H9 (cell line): ENCODE measurements around the gene POR. TPM values are rescaled to one million over a fixed set of nuclear protein-coding genes. Genes with fewer than 3 reads are reported as not detected.
A peak's percentile ranks its signal among the peaks of the same experiment; 100 is the strongest.
"Not testable (repeated sequence)": the region's sequence is repeated elsewhere in the genome, so short reads cannot be mapped to it uniquely, and the experiment has no call there.

Experiments
- DNase-seq: peaks from one replicate; pipeline ENCODE4 v3.0.0-alpha.2; 2017
- H2AFZ ChIP-seq: one replicate; pipeline ENCODE4 v1.6.1; 2013; ENCODE audit warnings: mild to moderate bottlenecking, low read length, control low read depth, moderate library complexity
- H2AK5ac ChIP-seq: 2 replicates; pipeline ENCODE4 v1.6.1; 2013; ENCODE audit warnings: low read length, control low read depth, mixed read lengths; ENCODE audit not compliant: insufficient read length
- H2BK120ac ChIP-seq: one replicate; pipeline ENCODE4 v1.6.1; 2013; ENCODE audit warnings: low read depth, mild to moderate bottlenecking, low read length, control low read depth, inconsistent platforms; ENCODE audit not compliant: poor library complexity, severe bottlenecking
- H2BK12ac ChIP-seq: 2 replicates; pipeline ENCODE4 v1.6.1; 2013; ENCODE audit warnings: low read length, control low read depth, mixed read lengths, low read depth; ENCODE audit not compliant: insufficient read length
- H2BK15ac ChIP-seq: 2 replicates; pipeline ENCODE4 v1.6.1; 2013; ENCODE audit warnings: low read depth, low read length, control low read depth
- H2BK20ac ChIP-seq: one replicate; pipeline ENCODE4 v1.6.1; 2013; ENCODE audit warnings: low read depth, mild to moderate bottlenecking, low read length, control low read depth, inconsistent platforms; ENCODE audit not compliant: poor library complexity, severe bottlenecking
- H2BK5ac ChIP-seq: 2 replicates; pipeline ENCODE4 v1.6.1; 2013; ENCODE audit warnings: low read length, control low read depth, mixed read lengths; ENCODE audit not compliant: insufficient read length
- H3K14ac ChIP-seq: 2 replicates; pipeline ENCODE4 v1.6.1; 2013; ENCODE audit warnings: low read length, control low read depth; ENCODE audit not compliant: insufficient read depth
- H3K18ac ChIP-seq: 2 replicates; pipeline ENCODE4 v1.6.1; 2013; ENCODE audit warnings: low read depth, mild to moderate bottlenecking, mixed read lengths, low read length, control low read depth; ENCODE audit not compliant: insufficient read length
- H3K23ac ChIP-seq: 2 replicates; pipeline ENCODE4 v1.6.1; 2013; ENCODE audit warnings: low read length, control low read depth, mixed read lengths, low read depth; ENCODE audit not compliant: insufficient read length
- H3K23me2 ChIP-seq: 2 replicates; pipeline ENCODE4 v1.6.1; 2013; ENCODE audit warnings: low read depth, mild to moderate bottlenecking, mixed read lengths, low read length, control low read depth; ENCODE audit not compliant: insufficient read length, poor library complexity, severe bottlenecking
- H3K27ac ChIP-seq: 2 replicates; pipeline ENCODE4 v1.5.1; 2013; ENCODE audit warnings: low read length, control low read depth, mixed read lengths, low read depth; ENCODE audit not compliant: insufficient read length
- H3K27me3 ChIP-seq: 2 replicates; pipeline ENCODE4 v1.6.1; 2013; ENCODE audit warnings: low read length, control low read depth, inconsistent platforms; ENCODE audit not compliant: insufficient read depth
- H3K4ac ChIP-seq: 2 replicates; pipeline ENCODE4 v1.6.1; 2013; ENCODE audit warnings: low read depth, mild to moderate bottlenecking, control low read depth, inconsistent platforms, low read length, moderate library complexity
- H3K4me1 ChIP-seq: 2 replicates; pipeline ENCODE4 v1.6.1; 2013; ENCODE audit warnings: low read length, control low read depth, inconsistent platforms; ENCODE audit not compliant: insufficient read depth
- H3K4me2 ChIP-seq: 2 replicates; pipeline ENCODE4 v1.6.1; 2013; ENCODE audit warnings: low read length, control low read depth, mixed read lengths; ENCODE audit not compliant: insufficient read length, insufficient read depth
- H3K56ac ChIP-seq: 2 replicates; pipeline ENCODE4 v1.6.1; 2013; ENCODE audit warnings: low read depth, mild to moderate bottlenecking, mixed read lengths, low read length, control low read depth; ENCODE audit not compliant: insufficient read length
- H3K79me1 ChIP-seq: 2 replicates; pipeline ENCODE4 v1.6.1; 2013; ENCODE audit warnings: low read depth, mild to moderate bottlenecking, moderate library complexity, low read length, control low read depth, inconsistent platforms; ENCODE audit not compliant: insufficient read depth, poor library complexity, severe bottlenecking
- H3K79me2 ChIP-seq: 2 replicates; pipeline ENCODE4 v1.6.1; 2013; ENCODE audit warnings: low read length, control low read depth, inconsistent platforms; ENCODE audit not compliant: insufficient read depth
- H3K9ac ChIP-seq: 2 replicates; pipeline ENCODE4 v1.6.1; 2013; ENCODE audit warnings: low read length, control low read depth, mixed read lengths; ENCODE audit not compliant: insufficient read length; ENCODE audit errors: extremely low read depth
- H3K9me3 ChIP-seq: one replicate; pipeline ENCODE4 v1.6.1; 2013; ENCODE audit warnings: low read depth, low read length, inconsistent platforms; ENCODE audit not compliant: control insufficient read depth
- H3T11ph ChIP-seq: one replicate; pipeline ENCODE4 v1.6.1; 2013; ENCODE audit warnings: mild to moderate bottlenecking, low read length, control low read depth, inconsistent platforms
- H4K20me1 ChIP-seq: one replicate; pipeline ENCODE4 v1.6.1; 2013; ENCODE audit not compliant: control insufficient read depth, insufficient read length, insufficient read depth
- H4K5ac ChIP-seq: 2 replicates; pipeline ENCODE4 v1.6.1; 2013; ENCODE audit warnings: low read depth, mild to moderate bottlenecking, mixed read lengths, low read length, control low read depth; ENCODE audit not compliant: insufficient read length
- H4K8ac ChIP-seq: replicated peaks from 2 replicates; pipeline ENCODE4 v1.6.1; 2013; ENCODE audit warnings: low read length, control low read depth, mixed read lengths, low read depth; ENCODE audit not compliant: insufficient read length
- H4K91ac ChIP-seq: 2 replicates; pipeline ENCODE4 v1.6.1; 2013; ENCODE audit warnings: low read depth, mild to moderate bottlenecking, moderate library complexity, mixed read lengths, low read length, control low read depth; ENCODE audit not compliant: insufficient read length
- H3K27ac Mint-ChIP-seq, 3 experiments: 2 replicates in 2 of 3; 3 replicates in 1 of 3; pipeline ENCODE4 v1.8.0; 2020 to 2021; ENCODE audit warnings: mixed read lengths in 3 of 3, mild to moderate bottlenecking in 1 of 3, moderate library complexity in 1 of 3
- H3K27me3 Mint-ChIP-seq: 2 replicates; pipeline ENCODE4 v1.8.0; 2021; ENCODE audit warnings: low read depth, mild to moderate bottlenecking, moderate library complexity, mixed read lengths
- H3K36me3 Mint-ChIP-seq, 3 experiments: 2 replicates in 2 of 3; 3 replicates in 1 of 3; pipeline ENCODE4 v1.8.0; 2020 to 2021; ENCODE audit warnings: low read depth in 3 of 3, mixed read lengths in 3 of 3; ENCODE audit not compliant: insufficient read depth in 1 of 3
- H3K4me1 Mint-ChIP-seq, 2 experiments: 2 replicates each; pipeline ENCODE4 v1.8.0; 2020; ENCODE audit warnings: mixed read lengths in 2 of 2
- H3K4me3 Mint-ChIP-seq, 2 experiments: 2 replicates in 1 of 2; 3 replicates in 1 of 2; pipeline ENCODE4 v1.8.0; 2020 to 2021; ENCODE audit warnings: mild to moderate bottlenecking in 2 of 2, mixed read lengths in 2 of 2, moderate library complexity in 1 of 2
- H3K9me3 Mint-ChIP-seq, 2 experiments: 2 replicates in 1 of 2; 3 replicates in 1 of 2; pipeline ENCODE4 v1.8.0; 2020; ENCODE audit warnings: mild to moderate bottlenecking in 2 of 2, mixed read lengths in 2 of 2, moderate library complexity in 1 of 2
- WGBS: extraction: QIAGEN DNeasy Blood & Tissue Kit; methylation state at CpG from one replicate; pipeline ENCODE4 v1.1.7; 2013; ENCODE audit warnings: missing lambda C conversion rate, low lambda C conversion rate, mixed read lengths; ENCODE audit not compliant: insufficient read length; ENCODE audit errors: extremely low coverage; 5-methylcytosine and 5-hydroxymethylcytosine counted together
- total RNA-seq: library from RNA; stranded (reverse); gene quantifications from 2 replicates; pipeline ENCODE4 v1.2.1, GENCODE V29; 2021
- TF ChIP-seq, protein P1 (sequence below): fragments of 200-600 bp; sonication (generic); conservative IDR thresholded peaks from 3 replicates; pipeline ENCODE4 v1.8.0; 2021; ENCODE audit warnings: antibody characterized with exemption, mild to moderate bottlenecking

Gene POR
- total RNA-seq, 1 experiment from 2014 or later = 128 TPM

DNA sequence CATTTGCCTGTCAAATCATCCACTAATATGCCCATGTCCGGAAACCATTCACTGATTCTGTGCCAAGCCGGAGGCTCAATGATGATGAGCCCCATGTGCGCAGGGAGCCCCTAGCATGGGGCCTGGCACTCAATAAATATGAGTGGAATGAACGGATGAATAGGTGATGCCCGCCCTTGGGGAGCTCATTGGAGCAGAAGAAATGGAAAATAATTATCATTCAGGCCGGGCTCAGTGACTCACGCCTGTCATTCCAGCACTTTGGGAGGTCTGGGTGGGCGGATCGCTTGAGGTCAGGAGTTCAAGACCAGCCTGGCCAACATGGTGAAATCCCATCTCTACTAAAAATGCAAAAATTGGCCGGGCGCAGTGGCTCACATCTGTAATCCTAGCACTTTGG, 25.1 kb upstream of the POR start:
- no peak overlapping the region for H3K27ac ChIP-seq
- no peaks in the 10 kb centered on the region for H3K79me1 ChIP-seq
- H3K18ac ChIP-seq = no peak overlapping the region
- H3K36me3 Mint-ChIP-seq = peaks cover 24 to 39% (median 36%) of the 10 kb centered on the region in 3 experiments
- H3T11ph ChIP-seq = no peak overlapping the region
- H3K4me2 ChIP-seq = no peak overlapping the region
- no peak overlapping the region for H3K56ac ChIP-seq
- no peak overlapping the region for H4K5ac ChIP-seq
- no peak overlapping the region for H3K9ac ChIP-seq
- H2BK120ac ChIP-seq = no peak overlapping the region
- H3K4me1 ChIP-seq = no peaks in the 10 kb centered on the region
- H3K14ac ChIP-seq = no peak overlapping the region
- H4K91ac ChIP-seq = no peak overlapping the region
- no peak overlapping the region for H2BK20ac ChIP-seq
- H4K20me1 ChIP-seq = no peaks in the 10 kb centered on the region
- H3K79me2 ChIP-seq = no peaks in the 10 kb centered on the region
- H3K27me3 ChIP-seq = no peaks in the 10 kb centered on the region
- H3K23me2 ChIP-seq = no peaks in the 10 kb centered on the region
- DNase-seq = no peak
- no peak overlapping the region for H4K8ac ChIP-seq
- no peaks in the 10 kb centered on the region for H3K9me3 Mint-ChIP-seq
- H2AFZ ChIP-seq = no peak overlapping the region
- H2BK15ac ChIP-seq = no peak overlapping the region
- H3K27ac Mint-ChIP-seq = 0 out of 7 replicates have a peak overlapping the region, but pooled peaks of 1 of the 3 experiments have one; percentile 39
- no peak overlapping the region for H3K4ac ChIP-seq
- no peak overlapping the region for H2BK5ac ChIP-seq
- TF ChIP-seq, protein P1, sequence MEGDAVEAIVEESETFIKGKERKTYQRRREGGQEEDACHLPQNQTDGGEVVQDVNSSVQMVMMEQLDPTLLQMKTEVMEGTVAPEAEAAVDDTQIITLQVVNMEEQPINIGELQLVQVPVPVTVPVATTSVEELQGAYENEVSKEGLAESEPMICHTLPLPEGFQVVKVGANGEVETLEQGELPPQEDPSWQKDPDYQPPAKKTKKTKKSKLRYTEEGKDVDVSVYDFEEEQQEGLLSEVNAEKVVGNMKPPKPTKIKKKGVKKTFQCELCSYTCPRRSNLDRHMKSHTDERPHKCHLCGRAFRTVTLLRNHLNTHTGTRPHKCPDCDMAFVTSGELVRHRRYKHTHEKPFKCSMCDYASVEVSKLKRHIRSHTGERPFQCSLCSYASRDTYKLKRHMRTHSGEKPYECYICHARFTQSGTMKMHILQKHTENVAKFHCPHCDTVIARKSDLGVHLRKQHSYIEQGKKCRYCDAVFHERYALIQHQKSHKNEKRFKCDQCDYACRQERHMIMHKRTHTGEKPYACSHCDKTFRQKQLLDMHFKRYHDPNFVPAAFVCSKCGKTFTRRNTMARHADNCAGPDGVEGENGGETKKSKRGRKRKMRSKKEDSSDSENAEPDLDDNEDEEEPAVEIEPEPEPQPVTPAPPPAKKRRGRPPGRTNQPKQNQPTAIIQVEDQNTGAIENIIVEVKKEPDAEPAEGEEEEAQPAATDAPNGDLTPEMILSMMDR = no peak
- no peak overlapping the region for H3K23ac ChIP-seq
- no peaks in the 10 kb centered on the region for H3K9me3 ChIP-seq
- peaks cover 2 to 3% of the 10 kb centered on the region in 2 experiments; a peak in 2 of 4 replicates for H3K4me1 Mint-ChIP-seq
- no peaks in the 10 kb centered on the region; the same call in 1 of the 2 replicates for H3K27me3 Mint-ChIP-seq
- H2AK5ac ChIP-seq = no peak overlapping the region
- no peak overlapping the region; a peak in 1 of 5 replicates for H3K4me3 Mint-ChIP-seq
- H2BK12ac ChIP-seq = no peak overlapping the region
- no CpG with 5 or more reads among the region's 11 CpGs for WGBS

- not testable (repeated sequence) for H3T11ph ChIP-seq, H3K56ac ChIP-seq, H2BK12ac ChIP-seq, H3K23ac ChIP-seq, H2BK20ac ChIP-seq, H2AFZ ChIP-seq, H3K27me3 ChIP-seq, H4K20me1 ChIP-seq, H3K4me3 Mint-ChIP-seq, H3K9me3 Mint-ChIP-seq, H3K4me1 ChIP-seq, H3K27ac Mint-ChIP-seq, H3K27me3 Mint-ChIP-seq, H3K14ac ChIP-seq, H3K9ac ChIP-seq, H2AK5ac ChIP-seq, H3K23me2 ChIP-seq, H3K27ac ChIP-seq, H4K5ac ChIP-seq, H2BK5ac ChIP-seq, H2BK15ac ChIP-seq, H3K4ac ChIP-seq, DNase-seq, H3K18ac ChIP-seq, H3K4me1 Mint-ChIP-seq, H4K91ac ChIP-seq, H4K8ac ChIP-seq, H3K79me2 ChIP-seq, H3K79me1 ChIP-seq, H3K9me3 ChIP-seq, H2BK120ac ChIP-seq, H3K4me2 ChIP-seq
- H3K36me3 Mint-ChIP-seq = peaks cover 14 to 25% (median 24%) of the 10 kb centered on the region in 3 experiments
- no CpG with 5 or more reads among the region's 7 CpGs for WGBS
Measured at GRCh38 chr7:75891237-75891636, 23.7 kb upstream of the POR start.
